Measurements from ENCODE around the gene MARCHF4.

Gene MARCHF4

DNA sequence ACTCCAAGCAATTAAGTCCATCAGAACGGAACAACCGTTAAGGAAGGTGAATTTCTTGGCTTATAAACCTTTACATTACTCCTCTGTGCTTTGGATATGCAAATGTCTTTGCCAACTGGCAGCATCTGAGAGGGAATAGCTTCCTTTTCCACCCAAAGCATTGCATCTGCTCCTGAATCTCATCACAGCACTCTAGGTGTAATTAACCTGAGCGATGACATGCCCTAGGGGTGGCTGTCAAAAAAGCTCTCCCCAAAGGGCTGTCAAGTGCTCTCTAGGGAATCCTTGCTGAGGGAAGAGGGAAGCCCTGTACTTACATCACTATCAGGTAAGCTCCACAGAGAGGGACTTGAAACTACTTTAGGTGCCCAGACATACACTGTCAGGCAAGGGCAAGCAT lies 34.5 kb upstream of the MARCHF4 start:
- Histone ChIP-seq H2BK15ac (ENCODE audit: low read depth, poor library complexity, severe bottlenecking) (no peak overlapping the region), H4K91ac (ENCODE audit: low read length) (no peak overlapping the region), H3K9me3 (ENCODE audit: control insufficient read depth, low read length) (no peaks in the 10 kb centered on the region), H2BK5ac (ENCODE audit: low read depth, low read length, poor library complexity, severe bottlenecking) (no peak overlapping the region), H3K4me3 (ENCODE audit: insufficient read depth in 1 of 2, low read depth in 1 of 2, low read length in 2 of 2) (no peak overlapping the region), H3K27ac (ENCODE audit: low read length, poor library complexity, severe bottlenecking) (no peak overlapping the region), H3K23ac (ENCODE audit: low read length in 2 of 2) (no peak overlapping the region), H2BK12ac (ENCODE audit: low read length in 2 of 2) (no peak overlapping the region), H3K4ac (ENCODE audit: low read depth in 1 of 2, low read length in 2 of 2) (no peak overlapping the region), H2BK120ac (ENCODE audit: low read depth, low read length) (no peak overlapping the region), H3K79me1 (replicated peaks; ENCODE audit: low read length, poor library complexity, severe bottlenecking) (no peaks in the 10 kb centered on the region), H3K9ac (ENCODE audit: low read length) (no peak overlapping the region), H2AFZ (ENCODE audit: low read depth, low read length) (no peak overlapping the region), H3K27me3 (ENCODE audit: control insufficient read depth in 1 of 2, insufficient read depth in 1 of 2, low read length in 2 of 2) (peaks cover 0 to 4% of the 10 kb centered on the region in 2 experiments), H3K18ac (ENCODE audit: low read depth in 1 of 2, low read length in 2 of 2) (no peak overlapping the region), H3K14ac (ENCODE audit: low read length in 2 of 2) (no peak overlapping the region), H3K36me3 (ENCODE audit: control insufficient read depth in 1 of 2, insufficient read depth in 2 of 2, low read depth in 1 of 2, low read length in 2 of 2) (no peaks in the 10 kb centered on the region), H3K4me2 (ENCODE audit: low read length, poor library complexity, severe bottlenecking) (no peak overlapping the region), H3K4me1 (ENCODE audit: control insufficient read depth, insufficient read depth, low read depth, low read length) (no peaks in the 10 kb centered on the region), H2AK5ac (ENCODE audit: low read length, severe bottlenecking) (no peak overlapping the region), H4K8ac (ENCODE audit: low read length) (no peak overlapping the region)
- WGBS = 91% methylated on average over 3 of the region's 3 CpGs
- DNase-seq = no peak

- no peak for DNase-seq
Measured at GRCh38 chr2:216405588-216405987, 33.3 kb upstream of the MARCHF4 start.

GRCh38 chr2:216404010-216404618 lies 31.8 kb upstream of the MARCHF4 start:
- H3K4me1 ChIP-seq (ENCODE audit: control insufficient read depth, insufficient read depth, low read depth, low read length) = no peaks in the 10 kb centered on the region
- no peak overlapping the region for H3K23ac ChIP-seq (ENCODE audit: low read length in 2 of 2)
- no peak overlapping the region for H4K91ac ChIP-seq (ENCODE audit: low read length)
- no peak overlapping the region for H2BK120ac ChIP-seq (ENCODE audit: low read depth, low read length)
- no peak overlapping the region for H2AK5ac ChIP-seq (ENCODE audit: low read length, severe bottlenecking)
- no peak overlapping the region for H3K4ac ChIP-seq (ENCODE audit: low read depth in 1 of 2, low read length in 2 of 2)
- peaks cover 3% of the 10 kb centered on the region for H3K9me3 ChIP-seq (ENCODE audit: control insufficient read depth, low read length)
- H3K36me3 ChIP-seq (ENCODE audit: control insufficient read depth in 1 of 2, insufficient read depth in 2 of 2, low read depth in 1 of 2, low read length in 2 of 2) = no peaks in the 10 kb centered on the region
- peak; percentile 47 for DNase-seq
- H3K4me3 ChIP-seq (ENCODE audit: insufficient read depth in 1 of 2, low read depth in 1 of 2, low read length in 2 of 2) = no peak overlapping the region
- H3K27ac ChIP-seq (ENCODE audit: low read length, poor library complexity, severe bottlenecking) = no peak overlapping the region
- H2BK15ac ChIP-seq (ENCODE audit: low read depth, poor library complexity, severe bottlenecking) = no peak overlapping the region
- no peak overlapping the region for H4K8ac ChIP-seq (ENCODE audit: low read length)
- H2AFZ ChIP-seq (ENCODE audit: low read depth, low read length) = no peak overlapping the region
- H3K27me3 ChIP-seq (ENCODE audit: control insufficient read depth in 1 of 2, insufficient read depth in 1 of 2, low read length in 2 of 2) = peaks cover 0 to 4% of the 10 kb centered on the region in 2 experiments
- H2BK5ac ChIP-seq (ENCODE audit: low read depth, low read length, poor library complexity, severe bottlenecking) = no peak overlapping the region
- H3K79me1 ChIP-seq (replicated peaks; ENCODE audit: low read length, poor library complexity, severe bottlenecking) = no peaks in the 10 kb centered on the region
- H2BK12ac ChIP-seq (ENCODE audit: low read length in 2 of 2) = no peak overlapping the region
- WGBS = 50% methylated on average over 2 of the region's 5 CpGs
- no peak overlapping the region for H3K14ac ChIP-seq (ENCODE audit: low read length in 2 of 2)
- H3K18ac ChIP-seq (ENCODE audit: low read depth in 1 of 2, low read length in 2 of 2) = no peak overlapping the region
- H3K4me2 ChIP-seq (ENCODE audit: low read length, poor library complexity, severe bottlenecking) = no peak overlapping the region
- H3K9ac ChIP-seq (ENCODE audit: low read length) = no peak overlapping the region

More at GRCh38 chr2:216405588-216405987, 33.3 kb upstream of the MARCHF4 start:
- 87% methylated on average over 7 of the region's 7 CpGs for WGBS
- Histone ChIP-seq H2BK5ac (ENCODE audit: low read depth, low read length, poor library complexity, severe bottlenecking) (no peak overlapping the region), H3K14ac (ENCODE audit: low read length in 2 of 2) (no peak overlapping the region), H3K4me1 (ENCODE audit: control insufficient read depth, insufficient read depth, low read depth, low read length) (no peaks in the 10 kb centered on the region), H3K4ac (ENCODE audit: low read depth in 1 of 2, low read length in 2 of 2) (no peak overlapping the region), H2AK5ac (ENCODE audit: low read length, severe bottlenecking) (no peak overlapping the region), H4K91ac (ENCODE audit: low read length) (no peak overlapping the region), H2BK120ac (ENCODE audit: low read depth, low read length) (no peak overlapping the region), H4K8ac (ENCODE audit: low read length) (no peak overlapping the region), H3K36me3 (ENCODE audit: control insufficient read depth in 1 of 2, insufficient read depth in 2 of 2, low read depth in 1 of 2, low read length in 2 of 2) (no peaks in the 10 kb centered on the region), H3K4me2 (ENCODE audit: low read length, poor library complexity, severe bottlenecking) (no peak overlapping the region), H3K4me3 (ENCODE audit: insufficient read depth in 1 of 2, low read depth in 1 of 2, low read length in 2 of 2) (no peak overlapping the region), H3K9me3 (ENCODE audit: control insufficient read depth, low read length) (peaks cover 3% of the 10 kb centered on the region), H2AFZ (ENCODE audit: low read depth, low read length) (no peak overlapping the region), H3K9ac (ENCODE audit: low read length) (no peak overlapping the region), H3K18ac (ENCODE audit: low read depth in 1 of 2, low read length in 2 of 2) (no peak overlapping the region), H3K27me3 (ENCODE audit: control insufficient read depth in 1 of 2, insufficient read depth in 1 of 2, low read length in 2 of 2) (peaks cover 0 to 4% of the 10 kb centered on the region in 2 experiments), H3K79me1 (replicated peaks; ENCODE audit: low read length, poor library complexity, severe bottlenecking) (no peaks in the 10 kb centered on the region), H2BK15ac (ENCODE audit: low read depth, poor library complexity, severe bottlenecking) (no peak overlapping the region), H3K27ac (ENCODE audit: low read length, poor library complexity, severe bottlenecking) (no peak overlapping the region), H3K23ac (ENCODE audit: low read length in 2 of 2) (no peak overlapping the region), H2BK12ac (ENCODE audit: low read length in 2 of 2) (no peak overlapping the region)

GRCh38 chr2:216402751-216403150 lies 30.5 kb upstream of the MARCHF4 start:
- H2AK5ac ChIP-seq (ENCODE audit: low read length, severe bottlenecking) = no peak overlapping the region
- H3K79me1 ChIP-seq (replicated peaks; ENCODE audit: low read length, poor library complexity, severe bottlenecking) = no peaks in the 10 kb centered on the region
- no peaks in the 10 kb centered on the region for H3K27me3 ChIP-seq (ENCODE audit: control insufficient read depth in 1 of 2, insufficient read depth in 1 of 2, low read length in 2 of 2)
- no peak overlapping the region for H2BK120ac ChIP-seq (ENCODE audit: low read depth, low read length)
- no peak for DNase-seq
- H2BK5ac ChIP-seq (ENCODE audit: low read depth, low read length, poor library complexity, severe bottlenecking) = no peak overlapping the region
- no peak overlapping the region for H3K4ac ChIP-seq (ENCODE audit: low read depth in 1 of 2, low read length in 2 of 2)
- H3K9me3 ChIP-seq (ENCODE audit: control insufficient read depth, low read length) = peaks cover 3% of the 10 kb centered on the region
- no peak overlapping the region for H3K4me3 ChIP-seq (ENCODE audit: insufficient read depth in 1 of 2, low read depth in 1 of 2, low read length in 2 of 2)
- H3K27ac ChIP-seq (ENCODE audit: low read length, poor library complexity, severe bottlenecking) = no peak overlapping the region
- H4K8ac ChIP-seq (ENCODE audit: low read length) = no peak overlapping the region
- WGBS = 95% methylated on average over 6 of the region's 6 CpGs
- no peak overlapping the region for H3K4me2 ChIP-seq (ENCODE audit: low read length, poor library complexity, severe bottlenecking)
- H4K91ac ChIP-seq (ENCODE audit: low read length) = no peak overlapping the region
- H3K36me3 ChIP-seq (ENCODE audit: control insufficient read depth in 1 of 2, insufficient read depth in 2 of 2, low read depth in 1 of 2, low read length in 2 of 2) = no peaks in the 10 kb centered on the region
- no peak overlapping the region for H3K9ac ChIP-seq (ENCODE audit: low read length)
- no peak overlapping the region for H3K23ac ChIP-seq (ENCODE audit: low read length in 2 of 2)
- H2BK15ac ChIP-seq (ENCODE audit: low read depth, poor library complexity, severe bottlenecking) = no peak overlapping the region
- H3K14ac ChIP-seq (ENCODE audit: low read length in 2 of 2) = no peak overlapping the region
- no peak overlapping the region for H2AFZ ChIP-seq (ENCODE audit: low read depth, low read length)
- no peaks in the 10 kb centered on the region for H3K4me1 ChIP-seq (ENCODE audit: control insufficient read depth, insufficient read depth, low read depth, low read length)
- no peak overlapping the region for H3K18ac ChIP-seq (ENCODE audit: low read depth in 1 of 2, low read length in 2 of 2)
- H2BK12ac ChIP-seq (ENCODE audit: low read length in 2 of 2) = no peak overlapping the region

Measured in mesenchymal stem cell (in vitro differentiated cells and primary cell).